GM12874 (cell line): Measurements from ENCODE around the gene EML4.

Experiments used
- TF ChIP-seq, protein P1 (sequence below): IDR thresholded peaks from 2 replicates; pipeline ENCODE4 v1.5.1; 2011; ENCODE audit warnings: low read depth, mild to moderate bottlenecking, control low read depth, low read length, moderate library complexity; ENCODE audit not compliant: insufficient read depth

Gene EML4

DNA sequence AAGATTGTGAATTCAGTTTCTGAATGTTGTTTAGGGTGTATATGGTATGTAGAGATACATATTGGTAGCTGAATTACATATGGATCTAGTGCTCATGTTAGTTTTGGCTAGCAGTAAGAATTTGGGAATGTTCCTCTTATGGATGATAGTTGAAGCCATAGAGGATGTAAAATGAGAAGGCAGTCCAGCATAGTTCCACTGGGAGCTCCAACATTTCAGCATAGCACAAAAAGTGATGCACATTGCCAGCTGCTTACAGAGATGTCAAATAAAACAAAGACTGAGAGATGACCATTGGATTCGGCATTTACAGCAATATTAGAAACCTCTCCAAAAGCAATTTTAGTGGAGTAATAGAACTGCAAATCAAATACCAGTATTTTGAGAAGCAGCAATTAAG lies 77.4 kb downstream of the EML4 start:
- TF ChIP-seq, protein P1, sequence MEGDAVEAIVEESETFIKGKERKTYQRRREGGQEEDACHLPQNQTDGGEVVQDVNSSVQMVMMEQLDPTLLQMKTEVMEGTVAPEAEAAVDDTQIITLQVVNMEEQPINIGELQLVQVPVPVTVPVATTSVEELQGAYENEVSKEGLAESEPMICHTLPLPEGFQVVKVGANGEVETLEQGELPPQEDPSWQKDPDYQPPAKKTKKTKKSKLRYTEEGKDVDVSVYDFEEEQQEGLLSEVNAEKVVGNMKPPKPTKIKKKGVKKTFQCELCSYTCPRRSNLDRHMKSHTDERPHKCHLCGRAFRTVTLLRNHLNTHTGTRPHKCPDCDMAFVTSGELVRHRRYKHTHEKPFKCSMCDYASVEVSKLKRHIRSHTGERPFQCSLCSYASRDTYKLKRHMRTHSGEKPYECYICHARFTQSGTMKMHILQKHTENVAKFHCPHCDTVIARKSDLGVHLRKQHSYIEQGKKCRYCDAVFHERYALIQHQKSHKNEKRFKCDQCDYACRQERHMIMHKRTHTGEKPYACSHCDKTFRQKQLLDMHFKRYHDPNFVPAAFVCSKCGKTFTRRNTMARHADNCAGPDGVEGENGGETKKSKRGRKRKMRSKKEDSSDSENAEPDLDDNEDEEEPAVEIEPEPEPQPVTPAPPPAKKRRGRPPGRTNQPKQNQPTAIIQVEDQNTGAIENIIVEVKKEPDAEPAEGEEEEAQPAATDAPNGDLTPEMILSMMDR = no peak

DNA sequence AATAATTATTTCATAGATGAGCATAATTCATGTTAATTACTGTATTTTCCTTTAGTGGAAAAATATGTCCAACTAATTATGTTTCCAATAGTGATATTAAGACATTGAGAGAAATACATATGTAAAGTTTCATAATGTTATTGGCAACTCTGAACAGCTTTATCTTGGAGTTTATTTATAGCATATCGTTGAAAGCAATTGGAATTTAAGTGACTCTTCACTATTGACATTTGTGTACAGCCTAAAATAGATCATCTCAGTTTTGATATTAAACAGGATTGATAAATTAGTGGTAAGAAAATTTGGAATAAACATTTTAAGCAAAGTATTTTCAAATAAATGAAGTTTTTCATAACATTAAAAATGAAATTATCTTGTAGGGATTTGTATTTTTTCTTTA lies 79.7 kb downstream of the EML4 start:
- TF ChIP-seq, protein P1 = no peak

DNA sequence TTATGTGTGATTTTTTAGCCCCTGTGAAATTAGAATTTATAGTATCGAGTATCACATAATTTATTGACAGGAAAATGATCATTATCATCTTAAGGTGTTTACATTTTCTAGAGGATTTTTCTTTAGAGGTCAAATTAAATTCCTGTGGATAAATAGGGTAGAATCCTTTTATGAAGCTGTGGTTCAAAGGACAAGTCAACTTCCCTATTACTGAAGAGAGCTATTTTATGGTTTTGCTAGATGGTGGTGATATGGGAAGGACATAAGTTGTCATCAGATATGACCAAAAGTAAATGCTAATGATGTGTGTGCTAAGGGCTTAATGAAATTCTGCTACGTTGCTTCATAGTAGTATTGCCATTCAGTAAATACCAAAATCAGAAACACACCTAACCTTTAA lies 80.1 kb downstream of the EML4 start:
- TF ChIP-seq, protein P1 = no peak

DNA sequence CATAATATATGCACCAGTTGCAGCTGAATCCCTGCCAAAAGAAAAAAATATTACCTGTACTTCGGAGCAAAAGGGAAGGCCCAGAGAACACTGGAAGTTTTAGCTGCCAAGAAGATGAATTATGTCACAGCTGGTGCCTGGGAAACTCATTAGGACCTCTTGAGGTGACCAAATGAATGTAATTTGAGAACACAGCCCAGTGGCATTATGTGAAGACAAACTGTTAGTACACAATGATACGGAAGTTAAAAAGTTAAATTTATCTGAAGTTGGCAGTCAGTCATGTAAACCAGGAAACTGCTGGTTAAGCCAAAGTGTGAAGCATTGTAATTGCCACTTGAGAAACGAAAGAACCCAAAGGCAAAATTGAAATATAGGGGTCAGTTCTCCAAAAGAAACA lies 80.7 kb downstream of the EML4 start:
- TF ChIP-seq, protein P1 = no peak

DNA sequence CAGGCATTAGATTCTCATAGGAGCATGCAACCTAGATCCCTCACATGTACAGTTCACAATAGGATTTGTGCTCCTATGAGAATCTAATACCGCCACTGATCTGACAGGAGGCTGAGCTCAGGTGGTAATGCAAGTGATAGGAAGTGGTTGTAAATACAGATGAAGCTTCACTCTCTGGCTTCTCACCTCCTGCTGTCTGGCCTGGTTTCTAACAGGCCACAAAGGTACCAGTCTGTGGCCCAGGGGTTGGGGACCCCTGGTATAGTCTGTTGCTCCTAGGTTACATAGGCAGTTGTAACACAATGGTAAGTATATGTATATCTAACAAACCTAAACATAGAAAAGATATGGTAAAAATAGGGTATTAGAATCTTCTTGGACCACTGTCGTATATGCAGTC lies 81.8 kb downstream of the EML4 start:
- TF ChIP-seq, protein P1 = no peak

DNA sequence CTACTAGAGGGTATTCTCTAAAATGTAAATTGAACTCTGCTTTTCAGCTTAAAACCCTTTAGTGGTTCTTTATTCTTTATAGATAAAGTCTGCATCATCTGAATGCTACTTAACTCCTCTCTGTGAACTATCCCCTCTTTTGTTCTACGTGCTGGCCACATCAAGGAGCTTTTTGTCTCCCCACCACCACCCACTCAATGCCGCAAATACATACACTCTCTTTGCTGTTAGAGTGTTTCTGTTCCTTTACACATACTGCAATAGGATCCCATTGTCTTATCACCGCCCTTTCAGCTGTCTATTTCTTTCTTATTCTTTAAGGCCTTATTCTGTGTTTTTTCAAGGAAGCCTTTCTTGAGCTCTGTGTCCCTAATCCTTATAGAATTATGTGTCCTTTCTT lies 83.3 kb downstream of the EML4 start:
- TF ChIP-seq, protein P1 = no peak

DNA sequence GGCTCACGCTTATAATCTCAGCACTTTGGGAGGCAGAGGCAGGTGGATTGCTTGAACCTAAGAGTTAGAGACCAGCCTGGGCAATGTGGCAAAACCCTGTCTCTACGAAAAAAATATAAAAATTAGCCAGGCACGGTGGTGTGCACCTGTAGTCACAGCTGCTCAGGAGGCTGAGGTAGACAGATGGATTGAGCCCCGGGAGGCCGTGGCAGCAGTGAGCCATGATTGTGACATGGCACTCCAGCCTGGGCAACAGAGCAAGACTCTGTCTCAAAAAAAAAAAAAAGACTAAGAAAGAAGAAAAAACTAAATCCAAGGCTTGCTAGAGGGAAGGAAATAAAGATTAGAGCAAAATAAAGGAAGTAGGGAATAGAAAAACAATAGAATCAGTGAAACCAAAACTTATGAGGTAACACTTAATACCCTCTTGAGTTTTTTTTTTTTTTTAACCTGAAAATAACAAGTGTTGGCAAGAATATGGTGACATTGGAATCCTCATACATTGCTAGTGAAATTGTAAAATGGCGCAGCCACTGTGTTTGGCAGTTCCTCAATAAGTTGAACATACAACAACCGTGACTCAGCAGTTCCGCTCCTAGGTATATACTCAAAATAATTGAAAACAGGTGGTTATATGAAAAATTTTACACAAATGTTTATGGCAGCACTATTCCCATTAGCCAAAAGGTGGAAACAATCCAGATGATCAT lies 85.2 kb downstream of the EML4 start:
- TF ChIP-seq, protein P1 = no peak
